HG03439 (cell line): ENCODE results near the gene CACNG3.
"Not testable (repeated sequence)": the region's sequence is repeated elsewhere in the genome, so short reads cannot be mapped to it uniquely, and the experiment has no call there.

Experiments
- ATAC-seq: cut with Tn5 transposase; IDR thresholded peaks from one replicate; pipeline ENCODE4 v1.9.1; 2021; ENCODE audit warnings: mild to moderate bottlenecking, moderate library complexity; ENCODE audit not compliant: unreplicated experiment

The CACNG3 gene

GRCh38 chr16:24275413-24275812 lies 19.3 kb downstream of the CACNG3 start:
- no peak for ATAC-seq

DNA sequence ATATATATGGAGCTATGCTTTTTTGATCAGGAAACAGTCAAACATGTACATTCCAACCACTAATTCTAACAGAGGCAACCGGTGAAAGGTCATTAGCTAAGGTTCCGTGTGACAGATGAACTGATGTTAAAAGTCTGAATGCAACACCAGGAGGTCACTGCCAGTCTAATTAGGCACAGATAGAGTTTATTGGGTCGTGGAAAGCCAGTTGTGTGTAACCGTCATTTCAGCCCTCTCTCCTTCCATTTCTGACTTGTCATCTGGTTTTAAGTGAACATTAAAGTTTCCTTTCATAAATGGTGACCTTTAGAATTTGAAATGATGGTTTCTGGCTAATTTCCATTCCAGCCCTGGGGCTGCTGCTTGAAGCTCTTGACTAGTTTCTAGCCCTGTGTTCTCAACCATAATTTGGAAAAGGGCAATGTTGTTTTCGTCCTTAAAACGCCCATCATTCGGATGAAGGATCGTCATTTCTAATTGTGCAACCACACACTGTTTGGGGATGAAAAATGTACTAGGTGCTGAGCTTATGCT lies 23.9 kb downstream of the CACNG3 start:
- ATAC-seq, result no peak

GRCh38 chr16:24281466-24281865 lies 25.3 kb downstream of the CACNG3 start:
- no peak for ATAC-seq

- no peak for ATAC-seq
Measured at GRCh38 chr16:24282141-24282540, 26.0 kb downstream of the CACNG3 start.

- no peak for ATAC-seq
Measured at GRCh38 chr16:24286741-24287405, 30.7 kb downstream of the CACNG3 start.

DNA sequence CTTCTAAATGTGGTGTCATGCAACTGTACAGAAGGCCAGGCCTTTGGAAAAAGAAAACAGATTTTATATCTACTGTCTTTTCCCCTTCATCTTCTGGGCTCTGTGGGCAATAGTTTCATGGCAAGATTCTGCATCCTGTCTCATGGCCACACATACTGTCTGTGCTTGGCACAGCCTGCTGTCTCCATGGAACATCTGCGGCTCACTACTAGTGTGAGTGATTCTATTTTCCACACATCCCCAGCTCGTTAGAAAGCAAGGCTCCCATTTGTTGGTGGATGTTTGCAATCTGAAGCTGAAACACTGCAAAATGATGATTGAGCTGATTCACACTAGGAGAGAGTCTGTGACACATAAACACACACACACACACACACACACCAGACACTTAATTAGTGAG lies 32.4 kb downstream of the CACNG3 start:
- no peak for ATAC-seq

GRCh38 chr16:24289166-24289700 lies 33.1 kb downstream of the CACNG3 start:
- ATAC-seq, result no peak

- ATAC-seq, result no peak
Measured at GRCh38 chr16:24291932-24292331, 35.8 kb downstream of the CACNG3 start.

DNA sequence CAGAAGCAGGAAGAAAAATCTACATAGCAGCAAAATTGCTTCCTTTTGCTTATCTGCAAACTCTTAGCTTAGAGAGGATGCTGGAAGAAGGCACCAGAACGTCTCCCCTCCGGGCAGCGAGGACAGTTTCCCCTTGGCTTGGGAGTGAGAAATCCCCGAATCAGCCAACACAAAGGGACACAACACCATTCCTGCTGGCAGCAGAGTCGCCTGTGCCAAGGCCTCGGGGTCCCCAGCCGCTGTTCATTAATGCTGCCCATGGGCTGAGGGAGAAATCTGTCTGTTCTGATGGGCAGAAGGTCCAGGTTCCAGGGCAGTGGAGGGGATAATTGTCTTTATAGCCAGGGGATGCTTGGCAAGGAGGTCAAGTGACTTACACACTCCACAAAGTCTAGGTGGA lies 38.0 kb downstream of the CACNG3 start:
- ATAC-seq, result no peak

DNA sequence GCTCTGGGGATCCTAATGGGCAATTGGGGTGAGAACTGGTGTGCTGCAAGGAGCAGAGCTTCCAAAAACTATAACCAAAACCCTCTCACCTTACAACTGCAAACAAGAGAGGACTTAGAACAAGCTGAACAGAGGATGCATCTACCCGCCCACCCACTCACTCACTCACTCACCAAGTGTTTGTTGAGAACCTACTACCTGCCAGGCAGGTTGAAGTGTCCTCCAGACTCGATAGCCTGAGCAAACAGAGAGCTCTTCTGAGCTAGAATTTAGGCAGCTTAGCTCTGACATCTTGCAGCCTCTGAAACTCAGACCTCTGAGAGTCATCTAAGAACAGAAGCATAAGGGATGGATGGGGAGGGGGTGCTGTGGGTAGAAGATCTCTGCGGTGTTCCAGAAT lies 41.2 kb downstream of the CACNG3 start:
- no peak for ATAC-seq

DNA sequence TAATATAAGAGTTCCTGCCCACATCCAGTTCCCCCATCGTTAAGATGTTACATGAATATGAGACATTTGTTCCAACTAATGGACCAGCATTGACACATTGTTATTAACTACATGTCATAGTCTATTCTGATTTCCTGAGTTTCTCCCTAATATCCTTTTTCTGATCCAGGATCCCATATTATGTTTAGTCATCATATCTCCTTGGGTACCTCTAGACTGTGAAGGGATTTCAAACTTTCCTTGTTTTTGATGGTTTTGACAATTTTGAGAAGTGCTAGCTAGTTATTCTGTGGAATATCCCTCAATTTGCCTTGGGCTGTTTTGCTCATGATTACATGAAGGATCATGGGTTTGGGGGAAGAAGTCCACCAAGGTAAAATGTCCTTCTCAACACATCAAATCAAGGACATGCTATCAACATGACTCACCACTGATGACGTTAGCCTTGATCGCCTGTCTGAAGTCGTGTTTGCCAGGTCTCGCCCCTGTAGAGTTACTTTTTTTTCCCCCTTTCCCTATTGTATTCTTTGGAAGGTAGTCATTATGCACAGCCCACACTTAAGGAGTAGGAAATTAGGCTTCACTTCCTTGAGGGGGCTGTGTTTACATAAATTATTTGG lies 42.5 kb downstream of the CACNG3 start:
- ATAC-seq, result no peak

DNA sequence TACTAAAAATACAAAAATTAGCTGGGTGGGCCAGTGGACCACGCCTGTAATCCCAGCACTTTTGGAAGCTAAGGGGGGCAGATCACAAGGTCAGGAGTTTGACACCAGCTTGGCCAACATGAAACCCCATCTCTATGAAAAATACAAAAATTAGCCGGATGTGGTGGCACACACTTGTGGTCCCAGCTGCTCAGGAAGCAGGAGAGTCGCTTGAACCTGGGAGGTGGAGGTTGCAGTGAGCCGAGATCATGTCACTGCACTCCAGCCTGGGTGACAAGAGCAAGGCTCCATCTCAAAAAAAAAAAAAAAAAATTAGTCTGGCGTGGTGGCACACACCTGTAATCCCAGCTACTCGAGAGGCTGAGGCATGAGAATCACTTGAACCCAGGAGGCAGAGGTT lies 44.6 kb downstream of the CACNG3 start:
- ATAC-seq, result not testable (repeated sequence)

- no peak for ATAC-seq
Measured at GRCh38 chr16:24302636-24303035, 46.5 kb downstream of the CACNG3 start.

- no peak for ATAC-seq
Measured at GRCh38 chr16:24308200-24308599, 52.1 kb downstream of the CACNG3 start.

DNA sequence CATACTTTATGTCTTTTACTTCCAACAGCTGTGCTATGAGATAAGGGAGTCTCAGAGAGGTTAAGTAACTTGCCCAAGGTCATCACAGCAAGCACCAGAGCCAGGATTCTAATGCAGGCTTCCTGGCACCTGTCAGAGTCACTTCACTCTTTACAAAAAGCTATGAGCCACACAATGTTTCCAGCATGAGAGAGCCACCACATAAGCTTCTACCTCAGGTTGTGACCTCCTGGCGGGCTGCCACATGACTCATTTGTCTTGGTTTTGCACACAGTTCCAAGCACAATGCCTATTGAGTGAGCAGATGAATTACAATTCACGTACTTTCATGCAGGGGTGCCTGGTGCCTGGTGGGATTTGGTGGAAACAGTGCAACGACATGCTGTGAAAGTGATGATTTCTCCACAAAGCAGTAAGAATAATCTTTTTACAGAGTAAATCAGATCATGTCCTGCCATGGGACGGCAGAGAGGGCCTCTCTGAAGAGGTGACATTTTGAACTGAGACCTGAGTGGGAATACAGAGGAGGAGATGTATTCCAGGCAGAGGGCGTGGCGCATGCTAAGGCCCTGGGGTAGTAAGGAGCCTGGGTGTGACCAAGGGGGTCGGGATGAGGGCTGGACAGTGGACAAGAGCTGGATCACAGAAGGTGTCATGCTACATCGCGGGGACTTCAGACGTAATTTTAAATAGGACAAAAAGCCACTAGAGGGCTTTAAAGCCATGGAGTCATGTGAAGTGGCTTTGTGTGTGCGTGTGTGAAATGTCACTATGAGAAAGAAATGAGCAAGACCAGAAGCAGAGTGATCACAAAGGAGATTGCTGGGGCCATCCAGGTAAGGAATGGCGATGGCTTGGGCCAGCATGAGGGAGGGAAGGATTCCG lies 53.4 kb downstream of the CACNG3 start:
- ATAC-seq, result no peak

DNA sequence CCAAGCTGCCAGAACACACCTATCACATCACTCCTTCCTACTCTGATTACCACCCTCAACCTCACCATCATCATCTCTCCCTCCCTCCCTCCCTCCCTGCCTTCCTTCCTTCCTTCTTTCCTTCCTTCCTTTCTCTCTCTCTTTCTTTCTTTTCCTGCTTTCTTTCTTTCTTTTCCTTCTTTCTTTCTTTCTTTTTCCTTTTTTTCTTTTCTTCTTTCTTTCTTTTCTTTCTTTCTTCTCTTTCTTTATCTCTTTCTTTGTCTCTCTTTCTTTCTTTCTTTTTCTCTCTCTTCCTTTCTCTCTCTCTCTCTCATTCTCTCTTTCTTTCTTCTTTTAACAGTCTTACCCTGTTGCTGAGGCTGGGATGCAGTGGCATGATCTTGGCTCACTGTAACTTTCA lies 59.2 kb downstream of the CACNG3 start:
- ATAC-seq, result no peak

DNA sequence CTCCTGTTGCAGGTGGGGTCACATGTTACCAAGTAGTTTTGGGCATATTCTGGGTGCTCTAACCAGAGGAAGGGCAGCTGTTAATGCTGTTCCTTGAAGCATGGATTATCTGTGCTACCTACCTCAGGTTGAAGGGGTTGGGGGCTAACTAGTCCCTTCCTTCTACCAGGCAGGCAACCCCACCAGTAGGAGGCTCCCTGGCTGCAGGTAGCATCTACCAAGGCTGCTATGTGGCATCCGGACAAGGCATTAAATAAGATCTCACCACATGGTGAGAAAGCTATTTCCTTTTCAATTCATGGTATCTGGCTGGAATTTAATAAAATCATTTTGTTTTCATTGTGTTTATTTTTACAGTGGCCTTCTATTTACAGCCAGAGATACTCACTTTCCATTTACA lies 62.5 kb downstream of the CACNG3 start:
- ATAC-seq, result no peak

GRCh38 chr16:24319126-24319814 lies 63.1 kb downstream of the CACNG3 start:
- ATAC-seq, result no peak

DNA sequence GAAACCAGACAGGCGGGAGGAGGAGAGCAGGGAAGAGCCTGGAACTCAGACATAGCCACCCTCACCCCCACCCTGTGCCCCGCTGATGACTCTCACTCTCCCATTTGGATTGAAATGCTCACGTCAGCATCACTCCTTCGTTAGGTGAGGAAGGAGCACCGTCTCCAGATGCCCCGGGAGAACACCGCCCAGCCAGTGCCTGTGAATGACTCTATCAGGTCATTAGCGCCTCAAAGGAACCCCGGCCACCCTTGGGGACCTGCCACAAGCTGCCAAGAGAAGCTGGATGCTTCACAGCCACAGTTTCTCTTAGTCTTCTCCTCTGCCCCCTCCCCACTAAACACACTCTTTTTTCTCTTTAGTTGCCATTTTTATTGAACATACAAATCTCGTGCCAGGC lies 66.0 kb downstream of the CACNG3 start:
- ATAC-seq, result no peak

DNA sequence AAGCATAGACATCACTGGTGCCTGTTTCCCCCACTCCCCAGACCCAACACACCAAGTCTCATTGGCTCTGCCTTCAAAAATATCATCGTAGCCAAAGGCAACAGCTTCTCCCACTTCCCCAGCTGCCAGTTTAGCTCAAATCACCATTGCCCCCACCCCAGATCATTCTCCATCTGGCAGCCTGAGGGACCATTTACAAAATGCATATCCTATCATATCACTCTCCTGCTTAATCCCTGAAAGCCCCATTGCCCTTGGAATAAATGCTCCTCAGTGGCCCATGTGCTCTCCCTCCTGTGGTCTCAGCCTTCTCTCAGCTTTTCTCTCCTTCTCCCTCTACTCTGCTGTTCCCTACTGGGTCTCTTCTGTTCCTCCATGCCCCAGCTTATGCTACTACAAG lies 68.3 kb downstream of the CACNG3 start:
- ATAC-seq, result no peak
